ENCODE results near the gene JAGN1.

DNA sequence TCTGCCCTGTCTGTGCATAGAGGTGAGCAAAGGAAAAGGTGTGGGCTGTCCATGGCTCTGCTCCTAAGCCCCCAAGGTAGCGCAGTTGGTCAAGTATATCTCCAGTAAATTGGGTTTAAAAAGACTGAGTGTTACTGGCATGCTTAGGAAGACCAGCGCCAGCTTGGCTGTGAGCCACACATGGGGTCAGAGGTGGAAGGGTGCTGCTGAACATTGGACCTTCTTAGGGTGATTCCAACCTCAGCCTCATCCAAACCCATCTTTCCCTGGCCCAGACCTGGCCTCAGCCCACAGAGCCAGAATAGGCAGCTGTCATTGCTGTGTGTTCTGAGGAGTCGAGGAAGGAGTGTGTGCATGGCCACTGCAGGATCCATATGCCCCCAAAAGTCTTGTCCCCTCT, 17.9 kb downstream of the JAGN1 start:
- TF ChIP-seq, protein P1, sequence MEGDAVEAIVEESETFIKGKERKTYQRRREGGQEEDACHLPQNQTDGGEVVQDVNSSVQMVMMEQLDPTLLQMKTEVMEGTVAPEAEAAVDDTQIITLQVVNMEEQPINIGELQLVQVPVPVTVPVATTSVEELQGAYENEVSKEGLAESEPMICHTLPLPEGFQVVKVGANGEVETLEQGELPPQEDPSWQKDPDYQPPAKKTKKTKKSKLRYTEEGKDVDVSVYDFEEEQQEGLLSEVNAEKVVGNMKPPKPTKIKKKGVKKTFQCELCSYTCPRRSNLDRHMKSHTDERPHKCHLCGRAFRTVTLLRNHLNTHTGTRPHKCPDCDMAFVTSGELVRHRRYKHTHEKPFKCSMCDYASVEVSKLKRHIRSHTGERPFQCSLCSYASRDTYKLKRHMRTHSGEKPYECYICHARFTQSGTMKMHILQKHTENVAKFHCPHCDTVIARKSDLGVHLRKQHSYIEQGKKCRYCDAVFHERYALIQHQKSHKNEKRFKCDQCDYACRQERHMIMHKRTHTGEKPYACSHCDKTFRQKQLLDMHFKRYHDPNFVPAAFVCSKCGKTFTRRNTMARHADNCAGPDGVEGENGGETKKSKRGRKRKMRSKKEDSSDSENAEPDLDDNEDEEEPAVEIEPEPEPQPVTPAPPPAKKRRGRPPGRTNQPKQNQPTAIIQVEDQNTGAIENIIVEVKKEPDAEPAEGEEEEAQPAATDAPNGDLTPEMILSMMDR (IDR thresholded peaks at IDR 0.05; ENCODE audit: poor library complexity) = no peak
- TF ChIP-seq EZH2 (IDR thresholded peaks at IDR 0.05; ENCODE audit: borderline replicate concordance) (no peak), EZH2phosphoT487 (IDR thresholded peaks at IDR 0.05; ENCODE audit: low read depth, severe bottlenecking, unreplicated experiment) (no peak)

Data from hepatocyte (in vitro differentiated cells).